ENCODE measurements around the gene TSEN15.
"Not testable (repeated sequence)": the region's sequence is repeated elsewhere in the genome, so short reads cannot be mapped to it uniquely, and the experiment has no call there.

Gene TSEN15

GRCh38 chr1:184036517-184036949 lies 15.0 kb upstream of the TSEN15 start:
- DNase-seq: peak; percentile 72
- Histone ChIP-seq H2BK15ac (replicated peaks; ENCODE audit: low read depth) (no peak overlapping the region), H4K5ac (ENCODE audit: low read length) (no peak overlapping the region), H2BK120ac (ENCODE audit: low read depth, low read length) (no peak overlapping the region), H3K23ac (ENCODE audit: low read length) (no peak overlapping the region), H3K79me1 (ENCODE audit: low read length) (no peaks in the 10 kb centered on the region), H3K56ac (ENCODE audit: low read length) (peak overlapping the region; percentile 90), H3K79me2 (ENCODE audit: control insufficient read depth, insufficient read depth, low read length) (no peaks in the 10 kb centered on the region), H4K8ac (ENCODE audit: low read depth, low read length) (no peak overlapping the region), H2BK5ac (ENCODE audit: low read length) (no peak overlapping the region), H3K27ac (ENCODE audit: low read depth, low read length) (peak overlapping the region; percentile 20), H3K4me2 (ENCODE audit: low read length) (peak overlapping the region; percentile 91), H3K18ac (ENCODE audit: low read length) (peak overlapping the region; percentile 16), H3K4ac (ENCODE audit: low read depth, low read length) (no peak overlapping the region), H2AK5ac (ENCODE audit: low read length) (no peak overlapping the region), H3K4me1 (ENCODE audit: control insufficient read depth, low read depth, low read length) (no peaks in the 10 kb centered on the region), H3K9ac (ENCODE audit: low read length) (peak overlapping the region; percentile 83), H3K36me3 (ENCODE audit: control insufficient read depth, insufficient read depth, low read length) (no peaks in the 10 kb centered on the region), H3K27me3 (ENCODE audit: insufficient read depth, low read length, poor library complexity) (peaks cover 2% of the 10 kb centered on the region), H3K4me3 (ENCODE audit: low read length) (peak overlapping the region; percentile 51)
- no CpG with 5 or more reads among the region's 29 CpGs for WGBS (ENCODE audit: extremely low coverage, insufficient coverage, low lambda C conversion rate)

GRCh38 chr1:184037849-184038591 lies 13.5 kb upstream of the TSEN15 start:
- no peak overlapping the region for H3K18ac ChIP-seq (ENCODE audit: low read length)
- no peak overlapping the region for H3K4me3 ChIP-seq (ENCODE audit: low read length)
- no peak overlapping the region for H4K5ac ChIP-seq (ENCODE audit: low read length)
- H2BK5ac ChIP-seq (ENCODE audit: low read length): no peak overlapping the region
- H3K4me1 ChIP-seq (ENCODE audit: control insufficient read depth, low read depth, low read length): no peaks in the 10 kb centered on the region
- no peak overlapping the region for H2BK15ac ChIP-seq (replicated peaks; ENCODE audit: low read depth)
- H3K36me3 ChIP-seq (ENCODE audit: control insufficient read depth, insufficient read depth, low read length): no peaks in the 10 kb centered on the region
- no peak overlapping the region for H4K8ac ChIP-seq (ENCODE audit: low read depth, low read length)
- H3K9ac ChIP-seq (ENCODE audit: low read length): peak overlapping the region; percentile 83
- no peak overlapping the region for H3K56ac ChIP-seq (ENCODE audit: low read length)
- no peak for DNase-seq
- no peaks in the 10 kb centered on the region for H3K79me1 ChIP-seq (ENCODE audit: low read length)
- no peak overlapping the region for H3K4me2 ChIP-seq (ENCODE audit: low read length)
- H3K4ac ChIP-seq (ENCODE audit: low read depth, low read length): no peak overlapping the region
- no peak overlapping the region for H2AK5ac ChIP-seq (ENCODE audit: low read length)
- no CpG with 5 or more reads among the region's 13 CpGs for WGBS (ENCODE audit: extremely low coverage, insufficient coverage, low lambda C conversion rate)
- no peak overlapping the region for H2BK120ac ChIP-seq (ENCODE audit: low read depth, low read length)
- no peak overlapping the region for H3K23ac ChIP-seq (ENCODE audit: low read length)
- no peak overlapping the region for H3K27ac ChIP-seq (ENCODE audit: low read depth, low read length)
- no peaks in the 10 kb centered on the region for H3K79me2 ChIP-seq (ENCODE audit: control insufficient read depth, insufficient read depth, low read length)
- H3K27me3 ChIP-seq (ENCODE audit: insufficient read depth, low read length, poor library complexity): peaks cover 2% of the 10 kb centered on the region

GRCh38 chr1:184039126-184039525 lies 12.4 kb upstream of the TSEN15 start:
- no peaks in the 10 kb centered on the region for H3K79me1 ChIP-seq (ENCODE audit: low read length)
- H3K56ac ChIP-seq (ENCODE audit: low read length): no peak overlapping the region
- no peak overlapping the region for H3K18ac ChIP-seq (ENCODE audit: low read length)
- no peak overlapping the region for H2BK5ac ChIP-seq (ENCODE audit: low read length)
- no peak overlapping the region for H3K23ac ChIP-seq (ENCODE audit: low read length)
- peaks cover 2% of the 10 kb centered on the region for H3K27me3 ChIP-seq (ENCODE audit: insufficient read depth, low read length, poor library complexity)
- no peak overlapping the region for H3K4me3 ChIP-seq (ENCODE audit: low read length)
- WGBS (ENCODE audit: extremely low coverage, insufficient coverage, low lambda C conversion rate): no CpG with 5 or more reads among the region's 4 CpGs
- no peaks in the 10 kb centered on the region for H3K4me1 ChIP-seq (ENCODE audit: control insufficient read depth, low read depth, low read length)
- no peak overlapping the region for H3K9ac ChIP-seq (ENCODE audit: low read length)
- H3K36me3 ChIP-seq (ENCODE audit: control insufficient read depth, insufficient read depth, low read length): no peaks in the 10 kb centered on the region
- no peak overlapping the region for H3K4me2 ChIP-seq (ENCODE audit: low read length)
- H3K27ac ChIP-seq (ENCODE audit: low read depth, low read length): no peak overlapping the region
- H4K5ac ChIP-seq (ENCODE audit: low read length): no peak overlapping the region
- no peak overlapping the region for H2BK15ac ChIP-seq (replicated peaks; ENCODE audit: low read depth)
- H2AK5ac ChIP-seq (ENCODE audit: low read length): no peak overlapping the region
- no peaks in the 10 kb centered on the region for H3K79me2 ChIP-seq (ENCODE audit: control insufficient read depth, insufficient read depth, low read length)
- H3K4ac ChIP-seq (ENCODE audit: low read depth, low read length): no peak overlapping the region
- no peak for DNase-seq
- H4K8ac ChIP-seq (ENCODE audit: low read depth, low read length): no peak overlapping the region
- no peak overlapping the region for H2BK120ac ChIP-seq (ENCODE audit: low read depth, low read length)

- H2AK5ac ChIP-seq (ENCODE audit: low read length): no peak overlapping the region
- no CpG with 5 or more reads among the region's 3 CpGs for WGBS (ENCODE audit: extremely low coverage, insufficient coverage, low lambda C conversion rate)
- H4K8ac ChIP-seq (ENCODE audit: low read depth, low read length): no peak overlapping the region
- no peaks in the 10 kb centered on the region for H3K79me1 ChIP-seq (ENCODE audit: low read length)
- no peak overlapping the region for H2BK15ac ChIP-seq (replicated peaks; ENCODE audit: low read depth)
- no peaks in the 10 kb centered on the region for H3K36me3 ChIP-seq (ENCODE audit: control insufficient read depth, insufficient read depth, low read length)
- no peak overlapping the region for H3K4me2 ChIP-seq (ENCODE audit: low read length)
- no peak overlapping the region for H3K9ac ChIP-seq (ENCODE audit: low read length)
- no peak overlapping the region for H3K27ac ChIP-seq (ENCODE audit: low read depth, low read length)
- no peaks in the 10 kb centered on the region for H3K79me2 ChIP-seq (ENCODE audit: control insufficient read depth, insufficient read depth, low read length)
- no peak overlapping the region for H3K56ac ChIP-seq (ENCODE audit: low read length)
- no peak overlapping the region for H3K4me3 ChIP-seq (ENCODE audit: low read length)
- H3K27me3 ChIP-seq (ENCODE audit: insufficient read depth, low read length, poor library complexity): peaks cover 2% of the 10 kb centered on the region
- H2BK5ac ChIP-seq (ENCODE audit: low read length): no peak overlapping the region
- DNase-seq: no peak
- no peaks in the 10 kb centered on the region for H3K4me1 ChIP-seq (ENCODE audit: control insufficient read depth, low read depth, low read length)
- H2BK120ac ChIP-seq (ENCODE audit: low read depth, low read length): no peak overlapping the region
- H3K18ac ChIP-seq (ENCODE audit: low read length): no peak overlapping the region
- H3K23ac ChIP-seq (ENCODE audit: low read length): no peak overlapping the region
- no peak overlapping the region for H4K5ac ChIP-seq (ENCODE audit: low read length)
- no peak overlapping the region for H3K4ac ChIP-seq (ENCODE audit: low read depth, low read length)
Observed at GRCh38 chr1:184041731-184042130, 9.8 kb upstream of the TSEN15 start.

GRCh38 chr1:184043315-184043714 lies 8.2 kb upstream of the TSEN15 start:
- no CpG with 5 or more reads among the region's 2 CpGs for WGBS (ENCODE audit: extremely low coverage, insufficient coverage, low lambda C conversion rate)
- not testable (repeated sequence) for H3K79me1 ChIP-seq (ENCODE audit: low read length); H3K18ac ChIP-seq (ENCODE audit: low read length); H3K36me3 ChIP-seq (ENCODE audit: control insufficient read depth, insufficient read depth, low read length); H3K4me3 ChIP-seq (ENCODE audit: low read length); H4K8ac ChIP-seq (ENCODE audit: low read depth, low read length); H3K56ac ChIP-seq (ENCODE audit: low read length); H3K27me3 ChIP-seq (ENCODE audit: insufficient read depth, low read length, poor library complexity); H3K79me2 ChIP-seq (ENCODE audit: control insufficient read depth, insufficient read depth, low read length); H3K4me1 ChIP-seq (ENCODE audit: control insufficient read depth, low read depth, low read length); H3K9ac ChIP-seq (ENCODE audit: low read length); H2BK15ac ChIP-seq (replicated peaks; ENCODE audit: low read depth); H2BK120ac ChIP-seq (ENCODE audit: low read depth, low read length); H3K27ac ChIP-seq (ENCODE audit: low read depth, low read length); H2AK5ac ChIP-seq (ENCODE audit: low read length); H2BK5ac ChIP-seq (ENCODE audit: low read length); DNase-seq; H3K4me2 ChIP-seq (ENCODE audit: low read length); H3K4ac ChIP-seq (ENCODE audit: low read depth, low read length); H4K5ac ChIP-seq (ENCODE audit: low read length); H3K23ac ChIP-seq (ENCODE audit: low read length)
